ENCODE measurements around the gene ASIC3. TPM values are rescaled to one million over a fixed set of nuclear protein-coding genes. Genes with fewer than 3 reads are reported as not detected.

Gene ASIC3
- total RNA-seq, 1 donor from 2014 or later = 5.4 TPM

DNA sequence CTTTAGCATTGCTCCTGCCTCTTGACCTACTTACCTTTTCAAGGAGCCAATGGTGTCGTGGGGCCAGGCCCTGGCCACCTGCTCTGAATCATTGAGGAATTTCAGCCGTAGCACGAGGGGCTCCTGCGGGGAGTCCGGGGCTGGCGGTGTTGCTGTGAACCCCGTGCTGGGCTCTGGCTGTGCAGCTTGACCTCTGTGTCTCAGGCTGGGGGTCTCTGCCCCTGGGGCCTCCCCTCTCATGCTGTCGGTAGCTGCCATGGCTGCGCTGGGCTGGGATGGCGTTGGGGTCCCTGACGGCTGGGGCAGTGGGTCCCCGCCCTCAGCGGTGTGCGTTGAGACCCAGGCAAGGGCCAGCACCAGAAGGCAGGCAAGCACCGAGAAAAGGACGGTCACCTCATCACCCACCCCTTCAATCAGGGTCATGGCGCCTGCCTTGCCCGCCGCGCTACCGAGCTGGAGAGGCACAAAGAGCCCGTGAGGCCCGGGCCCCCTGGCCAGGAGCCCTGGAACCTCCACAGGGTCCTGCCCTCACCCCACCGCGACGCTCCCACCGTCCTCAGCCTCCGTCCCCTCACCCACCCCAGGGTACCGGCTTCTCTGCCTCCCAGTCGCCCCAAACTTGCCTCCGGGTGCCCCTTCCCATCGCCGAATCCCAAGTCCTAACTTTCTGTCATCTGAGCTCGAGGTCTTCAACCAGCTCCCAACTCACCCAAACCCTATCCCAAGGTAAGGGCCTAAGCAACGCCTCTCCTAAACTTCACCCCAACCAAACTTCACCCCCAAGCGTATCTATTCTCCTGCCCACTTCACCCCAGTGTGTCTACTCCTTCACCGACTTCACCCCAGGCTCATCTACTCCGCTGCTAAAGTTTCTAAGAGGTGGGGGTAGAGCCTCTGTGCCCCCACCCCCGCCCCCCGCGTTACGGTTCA lies 34.1 kb downstream of the ASIC3 start:
- intact Hi-C loops (cut with micrococcal nuclease) = loop anchor here (1.0 to 10.0 kb wide), 9 partner anchors 54 to 1888 kb away; partner anchors contain the start of genes ABCB8, ABCF2, ACTR3C and ATP6V0E2

DNA sequence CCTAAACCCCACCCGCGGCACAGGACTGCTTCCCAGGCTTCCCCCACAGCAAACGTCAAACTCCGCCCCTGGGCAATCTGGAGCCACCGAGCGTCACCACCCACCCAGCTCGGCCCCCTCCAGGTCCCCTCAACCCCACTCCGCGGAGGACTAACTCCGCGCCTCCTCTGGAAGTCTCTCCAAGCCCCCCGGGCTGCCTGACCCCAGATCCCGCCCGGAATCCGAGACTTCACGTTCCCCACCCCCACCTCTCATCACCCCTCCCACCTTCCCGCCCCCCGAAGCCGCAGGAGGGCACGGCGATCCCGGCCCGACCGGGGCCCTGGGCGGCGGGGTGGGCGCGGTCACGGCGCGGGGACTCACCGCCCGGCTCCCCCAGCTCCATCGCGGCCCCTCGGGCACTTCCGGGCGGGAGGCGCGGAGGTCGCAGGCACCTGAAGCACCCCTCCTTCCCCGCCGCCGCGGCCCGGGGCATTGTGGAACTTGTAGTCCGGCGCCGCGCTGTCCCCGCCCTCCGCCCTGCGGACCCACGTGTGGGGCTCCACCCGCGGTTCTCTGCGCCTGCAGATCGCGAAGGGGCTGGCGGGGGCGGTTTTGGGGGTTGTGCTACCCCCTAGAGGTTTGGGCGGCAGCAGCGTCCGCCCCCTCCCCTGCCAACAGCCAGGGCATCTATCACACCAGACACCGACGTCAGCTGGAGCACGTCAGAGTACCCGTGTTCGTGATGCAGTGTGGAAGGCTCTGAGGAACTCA lies 34.9 kb downstream of the ASIC3 start, which contains the start of gene TMUB1:
TSS of gene TMUB1 (minus strand) at position 423 of the 753 bp plus-strand sequence. CDS start 930 bp downstream, outside the sequence.
- intact Hi-C loops (cut with micrococcal nuclease) = loop anchor here (1.0 to 10.0 kb wide), 9 partner anchors 55 to 1888 kb away; partner anchors contain the start of genes ABCB8, ABCF2, ACTR3C and ATP6V0E2

DNA sequence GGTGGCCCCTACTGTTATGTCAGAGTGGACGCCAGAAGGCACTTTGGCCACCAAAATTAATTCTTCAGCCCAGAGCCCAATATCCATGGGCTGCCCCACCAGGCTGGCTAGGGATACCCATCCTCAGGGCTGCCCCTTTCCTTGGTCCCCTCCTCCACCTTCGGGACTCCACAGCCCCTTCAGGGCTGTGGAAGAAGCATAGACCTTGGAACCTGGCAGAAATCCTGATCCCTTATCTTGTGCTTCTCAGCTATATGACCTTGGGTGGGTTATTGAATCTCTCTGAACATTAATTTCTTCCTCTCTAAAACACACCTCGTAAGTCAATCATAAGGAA lies 35.5 kb downstream of the ASIC3 start:
- intact Hi-C loops (cut with micrococcal nuclease) = loop anchor here (1.0 to 10.0 kb wide), 9 partner anchors 55 to 1889 kb away; partner anchors contain the start of genes ABCB8, ABCF2, ACTR3C and ATP6V0E2

DNA sequence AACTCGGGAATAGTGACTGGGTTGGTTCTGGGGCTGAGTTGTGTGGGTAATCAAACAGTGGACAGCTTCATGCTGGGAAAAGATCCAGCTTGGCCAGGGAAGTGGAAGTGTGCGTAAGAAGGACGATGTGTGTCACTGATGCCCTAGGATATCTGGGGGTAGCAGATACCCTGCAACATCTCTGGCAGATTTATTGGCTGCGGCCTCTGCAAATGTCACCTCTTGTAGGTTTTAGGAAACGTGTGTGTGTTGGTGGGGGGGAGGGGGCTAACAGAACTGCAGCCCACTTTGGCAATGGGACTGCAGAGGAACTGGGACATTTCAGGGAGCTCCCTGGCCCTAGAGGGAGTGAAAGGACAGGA lies 37.0 kb downstream of the ASIC3 start:
- intact Hi-C loops (cut with micrococcal nuclease) = loop anchor here (10.0 kb wide), 2 partner anchors 711 to 1891 kb away; partner anchors contain the start of genes ZNF282 and ZNF775

DNA sequence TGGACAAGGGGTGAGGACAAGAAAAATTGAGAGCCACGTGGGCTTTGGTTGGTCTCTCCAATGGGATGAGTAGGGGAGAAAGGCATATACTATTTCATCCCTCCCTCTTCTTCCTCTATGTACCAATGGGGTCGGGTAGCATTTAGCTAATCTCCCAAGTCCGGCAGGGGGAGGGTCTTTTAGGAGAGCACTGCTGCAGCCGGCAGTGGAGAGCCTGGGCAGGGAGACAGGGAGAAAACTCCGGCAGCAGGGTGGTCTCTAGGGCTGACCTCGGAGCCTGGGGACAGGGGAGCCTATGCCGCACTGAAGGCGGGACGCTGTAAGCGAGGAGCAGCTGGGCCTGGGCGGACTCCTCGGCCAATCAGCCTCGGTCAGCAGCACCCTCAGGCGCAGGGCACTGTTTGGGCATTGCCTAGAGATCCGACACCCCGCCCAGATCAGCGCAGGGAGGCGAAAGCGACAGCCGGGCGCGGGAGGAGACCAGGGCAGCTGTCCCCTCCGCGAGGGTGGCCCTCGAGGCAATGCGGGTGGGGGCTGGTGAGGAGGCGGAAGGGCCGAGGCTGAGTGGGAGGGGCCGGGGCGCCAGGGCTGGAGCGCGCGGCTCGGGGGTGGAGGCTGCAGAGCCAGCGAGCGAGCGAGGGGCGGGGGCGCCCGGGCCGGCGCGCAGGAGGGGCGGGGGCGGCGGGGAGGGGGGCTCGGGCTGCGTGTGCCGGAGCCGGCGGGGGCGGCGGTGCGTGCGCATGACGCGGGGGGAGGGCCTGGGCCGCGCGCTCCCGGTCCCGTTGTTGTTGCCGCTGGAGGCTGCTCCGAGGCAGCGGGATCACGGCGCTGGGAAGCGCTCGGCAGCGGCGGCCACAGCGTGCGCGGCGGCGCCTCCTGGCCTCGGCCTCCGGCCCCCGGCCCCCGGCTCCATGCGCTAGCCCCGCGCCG lies 37.6 kb downstream of the ASIC3 start, which contains the start of gene AGAP3:
TSS of gene AGAP3 (plus strand) at position 785 of the 930 bp plus-strand sequence. CDS start 267 bp downstream, outside the sequence.
- intact Hi-C loops (cut with micrococcal nuclease) = loop anchor here (10.0 kb wide), 2 partner anchors 711 to 1891 kb away; partner anchors contain the start of genes ZNF282 and ZNF775

DNA sequence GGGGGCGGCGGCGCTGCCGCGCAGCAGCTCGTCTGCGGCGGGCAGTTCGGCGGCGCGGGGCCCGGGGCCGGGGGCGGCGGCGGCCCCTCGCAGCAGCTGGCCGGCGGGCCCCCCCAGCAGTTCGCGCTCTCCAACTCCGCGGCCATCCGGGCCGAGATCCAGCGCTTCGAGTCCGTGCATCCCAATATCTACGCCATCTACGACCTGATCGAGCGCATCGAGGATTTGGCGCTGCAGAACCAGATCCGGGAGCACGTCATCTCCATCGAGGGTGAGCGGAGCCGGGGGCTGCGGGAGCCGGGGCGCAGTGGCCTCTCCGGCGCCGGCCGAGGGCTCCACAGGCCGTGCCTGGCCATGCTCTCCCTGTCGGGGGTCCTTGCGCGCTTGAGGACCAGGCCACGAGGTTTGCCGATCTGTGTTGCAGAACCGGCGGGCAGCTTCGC lies 38.5 kb downstream of the ASIC3 start:
- intact Hi-C loops (cut with micrococcal nuclease) = loop anchor here (1.0 to 10.0 kb wide), 5 partner anchors 24 to 1892 kb away; partner anchors contain the start of genes CHPF2, ZNF282 and ZNF775

DNA sequence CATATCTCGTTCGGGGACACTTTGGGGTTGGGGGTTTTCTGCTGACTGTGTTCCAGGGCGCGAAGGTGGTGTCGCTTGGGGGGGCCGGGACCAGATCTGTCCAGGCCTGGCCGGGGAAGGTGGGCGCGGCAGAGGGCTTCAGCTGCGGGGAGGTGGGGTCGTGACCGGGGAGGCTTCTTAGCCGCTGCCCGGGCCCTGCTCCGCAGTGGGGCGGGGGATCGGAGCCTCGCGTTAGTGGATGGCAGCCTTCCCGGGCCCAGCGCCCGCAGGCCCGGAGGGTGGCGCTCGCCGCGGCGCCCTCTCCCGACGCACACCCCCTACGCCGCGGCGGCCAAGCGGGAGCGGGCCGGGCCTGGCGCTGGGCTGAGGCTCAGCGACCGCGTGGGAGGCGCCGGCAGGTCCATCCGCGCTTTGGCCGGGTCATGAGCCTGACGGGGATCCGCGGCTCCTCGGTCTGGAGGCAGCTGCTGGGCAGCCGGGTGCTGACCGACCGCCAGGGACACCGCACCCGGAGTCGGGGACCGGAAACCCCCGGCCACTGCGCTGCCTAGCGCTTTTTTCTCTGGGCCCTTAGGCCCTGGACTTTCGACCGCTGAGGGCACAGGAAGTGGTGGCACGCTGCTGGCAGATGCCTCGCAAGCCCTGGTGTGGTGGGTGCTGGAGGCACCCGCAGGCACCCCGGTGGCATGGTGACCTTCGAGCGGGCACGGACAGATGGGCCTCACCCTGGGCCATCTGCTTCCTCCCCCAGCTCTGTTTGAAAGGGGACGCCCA lies 39.1 kb downstream of the ASIC3 start:
- intact Hi-C loops (cut with micrococcal nuclease) = loop anchor here (1.0 to 10.0 kb wide), 5 partner anchors 24 to 1893 kb away; partner anchors contain the start of genes CHPF2, ZNF282 and ZNF775

DNA sequence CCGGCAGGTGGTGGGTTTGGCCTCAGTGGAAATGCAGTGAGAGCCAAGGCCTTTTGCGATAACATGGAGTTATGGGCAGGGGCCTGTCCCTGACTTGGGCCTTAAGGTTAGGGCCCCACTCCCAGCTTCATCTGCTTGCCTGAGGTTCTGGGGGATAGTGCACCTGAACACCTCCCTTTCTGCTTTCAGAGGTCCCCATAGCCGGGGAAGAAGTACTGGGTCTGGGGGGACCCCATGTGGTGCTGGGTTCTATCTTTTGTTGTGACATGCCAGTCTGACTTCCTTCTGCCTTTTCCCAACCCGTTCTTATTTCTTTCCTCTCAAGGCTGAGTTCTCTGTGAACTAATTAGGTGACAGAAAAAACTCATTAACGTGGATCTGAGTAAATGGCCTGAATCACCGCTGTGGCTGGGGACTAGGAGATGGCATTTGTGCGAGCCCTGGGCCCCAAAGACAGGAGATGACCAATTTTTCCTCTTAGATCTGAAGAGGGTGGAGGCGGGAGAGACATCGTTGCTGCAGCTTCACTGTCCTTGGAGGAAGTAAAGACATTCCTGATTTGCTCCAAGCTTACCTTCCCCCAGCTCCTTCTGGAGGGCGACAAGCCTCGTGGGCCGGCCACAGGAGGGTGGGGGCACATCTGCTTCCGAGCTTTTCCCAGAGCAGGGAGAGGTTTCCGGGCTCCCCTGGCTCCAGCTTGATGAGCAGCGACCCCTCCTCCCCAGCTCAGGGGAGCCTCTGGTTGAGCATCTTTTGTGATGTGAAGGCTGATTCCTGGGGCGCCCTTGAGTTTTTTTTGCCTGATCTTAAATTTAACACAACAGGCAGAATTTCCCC lies 39.9 kb downstream of the ASIC3 start:
- intact Hi-C loops (cut with micrococcal nuclease) = loop anchor here (10.0 kb wide), 2 partner anchors 713 to 1893 kb away; partner anchors contain the start of genes ZNF282 and ZNF775

DNA sequence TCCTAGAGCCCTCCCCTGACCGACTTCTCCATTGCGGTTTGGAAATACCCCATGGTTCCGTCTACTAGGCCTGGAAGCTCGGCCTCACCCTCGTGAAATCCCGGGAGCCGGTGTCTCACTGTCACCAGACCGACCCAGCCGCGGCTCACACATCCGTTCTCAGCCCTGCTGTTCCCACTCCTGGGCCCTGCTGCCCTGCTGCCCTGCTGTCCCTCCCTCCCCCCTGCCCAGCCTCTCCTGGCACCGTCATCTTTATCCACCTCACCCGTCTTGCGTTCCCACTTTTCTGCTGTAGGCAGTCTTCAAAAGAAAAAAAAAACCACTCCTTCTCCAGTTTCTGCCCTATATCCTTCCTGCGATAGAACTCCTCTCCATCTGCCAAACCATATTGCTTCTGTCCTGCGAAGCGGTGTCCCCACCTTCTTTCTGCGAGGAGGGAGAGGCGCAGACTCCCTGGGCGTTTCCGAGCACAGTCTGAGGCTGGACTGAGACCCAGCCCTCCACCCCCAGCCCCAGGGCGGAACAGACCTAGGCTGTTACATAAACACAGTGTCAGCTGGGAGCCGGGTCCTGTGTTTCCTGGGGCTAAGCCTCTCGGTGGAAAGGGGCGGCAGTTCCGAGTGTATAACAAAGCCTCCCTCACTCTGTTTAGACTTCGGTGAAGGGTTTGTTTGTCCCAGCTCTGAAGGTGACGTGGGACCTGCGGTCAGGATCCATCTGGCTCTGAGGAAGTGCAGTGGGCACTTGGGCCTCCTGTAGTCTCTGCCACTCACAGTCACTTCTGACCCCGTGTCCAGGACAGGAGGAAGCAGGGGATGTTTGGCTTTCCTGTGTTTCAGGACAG lies 40.7 kb downstream of the ASIC3 start:
- intact Hi-C loops (cut with micrococcal nuclease) = loop anchor here (10.0 kb wide), 2 partner anchors 714 to 1894 kb away; partner anchors contain the start of genes ZNF282 and ZNF775

DNA sequence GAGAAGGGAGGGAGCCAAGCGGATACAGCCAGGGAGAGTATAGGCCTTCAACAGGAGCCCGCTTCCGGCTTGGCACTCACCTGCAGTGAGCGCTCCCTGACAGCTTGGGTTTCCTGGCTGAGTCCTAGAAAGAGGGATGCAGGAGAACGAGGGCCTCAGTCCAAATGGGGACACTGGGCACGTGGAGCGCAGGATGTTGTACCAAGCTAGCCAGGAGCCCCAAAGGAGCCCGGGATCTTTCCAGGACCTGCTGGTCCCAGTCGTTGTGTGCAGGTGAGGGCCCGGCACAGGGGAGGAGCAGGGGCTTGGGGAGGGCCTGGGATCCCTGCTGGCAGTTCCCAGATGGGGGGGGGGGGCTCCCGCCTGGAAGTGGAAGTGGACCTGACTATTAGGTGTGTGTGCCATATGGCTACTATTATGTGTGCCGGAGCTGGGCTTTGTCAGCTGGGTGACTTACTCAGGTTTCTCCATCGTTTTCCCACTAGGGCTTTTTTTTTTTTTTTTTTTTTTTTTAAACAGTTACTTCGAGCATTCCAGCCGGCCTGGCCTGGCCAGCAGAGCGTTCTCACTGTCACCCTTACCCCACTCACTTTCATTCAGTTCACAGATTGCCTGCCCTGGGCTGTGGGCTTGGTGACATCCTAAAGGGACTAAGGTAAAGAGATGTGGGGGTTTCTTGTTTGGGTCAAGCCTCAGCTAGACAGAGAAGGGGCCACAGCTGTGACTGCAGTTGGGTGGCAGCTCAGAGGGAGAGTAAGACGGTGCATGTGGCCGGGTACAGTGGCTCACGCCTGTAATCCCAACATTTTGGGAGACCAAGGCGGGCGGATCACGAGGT lies 41.8 kb downstream of the ASIC3 start:
- intact Hi-C loops (cut with micrococcal nuclease) = loop anchor here (10.0 kb wide), 2 partner anchors 715 to 1895 kb away; partner anchors contain the start of genes ZNF282 and ZNF775

DNA sequence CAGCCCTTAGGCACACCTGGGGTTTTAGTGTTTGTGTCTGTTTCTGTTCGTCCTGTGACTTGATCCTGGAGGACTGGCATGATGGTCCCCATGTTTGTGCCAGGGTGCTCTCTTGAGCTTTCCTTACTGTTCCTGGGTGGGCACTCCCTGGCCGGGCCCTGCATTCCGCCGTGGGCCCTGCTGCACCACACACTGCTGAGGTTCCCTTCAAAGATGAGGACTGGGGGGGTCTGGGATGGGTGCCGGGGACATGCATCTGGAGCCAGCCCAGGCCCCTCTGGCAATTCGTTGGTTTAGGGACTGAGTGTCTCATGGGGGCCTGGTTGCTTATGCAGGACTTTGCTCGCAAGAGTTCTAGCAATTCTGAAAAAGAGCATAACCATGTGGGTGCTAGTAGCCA lies 42.7 kb downstream of the ASIC3 start:
- intact Hi-C loops (cut with micrococcal nuclease) = loop anchor here (1.0 kb wide), 1 partner anchor 20 kb away; no protein-coding TSS in a partner anchor

DNA sequence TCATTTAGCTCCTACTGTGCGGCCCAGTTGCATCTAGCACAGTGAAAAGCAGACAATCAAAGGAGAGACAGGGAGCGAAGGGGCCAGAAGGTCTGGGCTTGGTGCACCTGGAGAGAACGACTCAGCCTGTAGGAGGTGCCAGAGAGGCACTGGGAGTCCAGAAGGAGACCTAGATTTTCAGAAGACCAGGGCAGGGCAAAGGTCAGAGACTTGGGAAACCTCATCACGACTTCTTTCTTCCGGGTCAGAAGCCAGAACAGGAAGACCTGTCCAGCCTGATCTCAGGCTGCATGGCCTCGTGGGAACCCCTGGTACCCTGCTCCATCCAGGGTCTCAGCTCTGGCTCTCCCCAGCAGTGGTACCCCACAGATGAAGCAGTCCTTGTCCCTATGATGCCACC lies 43.1 kb downstream of the ASIC3 start:
- intact Hi-C loops (cut with micrococcal nuclease) = loop anchor here (1.0 kb wide), 1 partner anchor 20 kb away; no protein-coding TSS in a partner anchor

DNA sequence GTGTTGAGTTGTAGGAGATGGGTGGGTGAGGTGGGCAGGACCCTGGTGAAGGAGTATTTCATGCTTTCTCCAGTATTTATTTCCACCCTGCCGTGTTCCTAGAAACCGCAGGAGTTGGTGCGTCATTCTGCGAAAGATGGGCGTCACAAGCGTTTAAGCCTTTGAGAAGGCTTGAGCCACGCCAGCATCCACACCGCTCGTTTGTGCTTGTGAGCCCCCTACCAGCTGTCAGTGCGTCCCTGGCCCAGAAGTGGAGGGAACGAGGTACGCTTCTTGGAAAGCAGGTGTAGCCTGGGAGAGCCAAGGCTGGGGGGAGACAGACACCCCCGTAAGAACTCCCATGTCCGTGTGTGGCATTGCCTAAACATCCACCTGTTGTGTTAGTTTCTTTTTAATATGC lies 43.7 kb downstream of the ASIC3 start:
- intact Hi-C loops (cut with micrococcal nuclease) = loop anchor here (1.0 kb wide), 1 partner anchor 19 kb away; no protein-coding TSS in a partner anchor

DNA sequence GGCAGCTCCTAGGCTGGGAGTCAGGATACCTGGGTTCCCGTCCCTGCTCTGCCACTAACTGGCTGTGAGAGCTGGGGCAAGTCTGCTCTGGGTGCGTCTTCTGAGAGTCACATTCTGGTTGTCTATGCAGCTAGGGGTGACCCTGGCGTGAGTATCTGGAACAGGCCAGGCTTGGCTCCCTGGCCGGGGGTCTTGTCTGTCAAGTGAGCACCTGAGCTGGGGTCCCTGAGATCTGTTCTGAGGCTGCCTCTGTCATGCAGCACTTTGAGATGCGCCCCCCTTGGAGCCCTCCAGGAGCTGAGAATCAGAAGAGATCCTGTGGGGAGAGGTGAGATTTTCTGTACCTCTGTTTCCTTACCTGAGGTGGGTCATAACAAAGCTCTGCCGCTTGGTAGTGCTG lies 45.4 kb downstream of the ASIC3 start:
- intact Hi-C loops (cut with micrococcal nuclease) = no loop called here

DNA sequence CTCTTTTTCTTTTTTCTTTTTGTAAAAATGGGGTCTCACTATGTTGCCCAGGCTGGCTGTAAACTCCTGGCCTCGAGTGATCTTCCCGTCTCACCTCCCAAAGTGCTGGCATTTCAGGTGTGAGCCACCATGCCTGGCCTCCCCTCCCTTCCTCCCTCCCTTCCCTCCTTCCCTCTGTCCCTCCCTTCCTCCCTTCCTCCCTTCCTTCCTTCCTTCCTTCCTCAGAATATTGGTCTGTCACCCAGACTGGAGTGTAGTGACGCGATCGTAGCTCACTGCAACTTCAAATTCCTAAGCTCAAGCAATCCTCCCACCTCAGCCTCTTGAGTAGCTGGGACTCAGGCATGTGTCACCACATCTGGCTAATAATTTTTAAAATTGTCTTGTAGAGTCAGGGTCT lies 46.3 kb downstream of the ASIC3 start:
- intact Hi-C loops (cut with micrococcal nuclease) = no loop called here

DNA sequence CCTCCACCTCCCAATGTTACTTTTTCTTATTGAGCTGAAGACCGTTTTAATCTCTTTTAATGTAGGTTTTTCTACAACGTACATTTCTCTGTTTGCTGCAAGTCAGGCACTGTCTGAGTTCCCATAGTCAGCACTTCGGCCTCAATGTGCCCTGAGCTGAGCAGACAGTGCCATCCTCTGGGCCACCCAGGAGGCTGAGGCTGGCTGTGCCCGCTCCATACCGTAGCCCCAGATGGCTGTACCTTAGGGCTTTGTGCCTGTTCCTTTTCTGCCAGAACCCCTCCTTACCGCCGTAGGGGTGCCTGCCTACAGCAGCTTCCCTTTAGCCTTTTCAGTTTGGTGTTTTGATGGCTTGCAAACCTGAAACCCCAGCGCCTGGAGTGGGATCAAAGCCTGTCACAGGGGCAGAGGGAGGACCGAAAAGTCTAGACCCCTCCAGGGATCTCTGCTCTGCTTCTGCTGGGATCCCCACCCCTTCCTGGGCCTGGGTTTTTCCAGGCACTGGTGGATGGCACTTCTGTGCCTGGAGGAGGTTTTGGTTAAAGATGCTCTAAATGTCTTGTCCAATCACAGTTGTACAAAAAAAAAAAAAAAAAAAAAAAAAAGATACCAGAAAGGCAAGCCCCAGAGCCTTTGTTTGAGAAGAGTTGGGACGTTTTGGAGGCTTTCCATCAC lies 46.9 kb downstream of the ASIC3 start:
- intact Hi-C loops (cut with micrococcal nuclease) = no loop called here
